Amygdala (tissue), 56 donors: ENCODE measurements around the gene TP53AIP1.

ENCODE experiments used
- DNase-seq, 56 donors: peaks; one replicate each; lab custom pipeline; 2025; lab: John Stamatoyannopoulos, UW

The TP53AIP1 gene, protein sequence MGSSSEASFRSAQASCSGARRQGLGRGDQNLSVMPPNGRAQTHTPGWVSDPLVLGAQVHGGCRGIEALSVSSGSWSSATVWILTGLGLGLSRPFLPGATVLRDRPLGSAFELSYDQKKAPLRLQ

GRCh38 chr11:128942817-128943427 is at the start of gene TP53AIP1:
Gene TP53AIP1, minus strand, starts transcription at chr11:128942871. Its CDS starts 5,053 bp downstream, at chr11:128937818.
- no peak for DNase-seq

DNA sequence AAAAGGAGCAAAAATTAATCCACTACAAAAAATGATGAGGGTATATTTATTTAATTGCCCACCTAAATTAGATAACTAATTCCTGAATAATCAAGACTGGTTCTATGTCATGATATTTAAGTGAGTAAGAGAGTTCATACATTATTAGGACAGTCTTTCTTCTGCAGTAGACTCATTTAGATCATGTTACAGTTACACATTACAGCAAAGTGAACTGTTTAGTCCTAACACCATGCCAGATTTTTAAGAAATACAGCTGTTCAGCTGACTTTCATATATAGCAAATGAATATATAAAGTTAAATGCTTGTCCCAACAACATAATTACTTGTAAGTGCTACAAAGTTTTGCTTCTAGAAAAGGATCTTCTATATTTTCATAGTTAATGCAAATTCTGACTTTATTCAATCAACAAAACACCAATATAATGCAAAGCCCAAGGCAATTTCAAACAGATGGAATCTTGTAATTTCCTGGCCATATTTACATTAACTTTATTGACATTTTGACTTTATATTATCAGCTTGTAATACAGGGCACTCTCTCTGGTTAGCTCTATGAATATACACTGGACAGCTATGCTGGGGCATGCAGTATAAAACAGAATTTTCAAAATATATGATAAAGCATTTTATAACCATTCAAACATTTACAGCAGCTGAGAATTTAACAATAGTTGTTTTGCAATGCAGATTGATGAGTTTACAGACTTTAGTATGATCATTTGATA is 45.7 kb upstream of the TP53AIP1 start:
- DNase-seq: no peak

DNA sequence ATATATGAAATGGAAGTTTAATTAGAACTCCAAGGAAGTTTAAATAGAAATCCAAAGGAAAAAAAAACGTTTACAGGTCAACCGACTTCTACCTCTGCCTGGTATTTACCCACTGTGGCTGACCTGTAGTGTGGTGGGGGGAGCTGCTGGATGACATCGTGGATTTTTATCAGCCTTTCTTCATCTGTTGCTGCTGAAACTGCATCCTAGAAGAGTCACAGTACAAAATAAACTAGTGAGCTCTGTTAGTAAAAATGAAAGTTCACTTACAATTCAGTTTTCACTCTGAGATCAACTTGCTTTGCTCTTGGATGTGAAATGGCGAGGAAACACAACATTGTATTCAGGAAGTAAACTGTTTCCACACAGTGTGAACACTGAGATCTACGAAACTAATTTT is 43.2 kb upstream of the TP53AIP1 start:
- DNase-seq: no peak

GRCh38 chr11:128983023-128983422 is 40.4 kb upstream of the TP53AIP1 start:
- no peak for DNase-seq

DNA sequence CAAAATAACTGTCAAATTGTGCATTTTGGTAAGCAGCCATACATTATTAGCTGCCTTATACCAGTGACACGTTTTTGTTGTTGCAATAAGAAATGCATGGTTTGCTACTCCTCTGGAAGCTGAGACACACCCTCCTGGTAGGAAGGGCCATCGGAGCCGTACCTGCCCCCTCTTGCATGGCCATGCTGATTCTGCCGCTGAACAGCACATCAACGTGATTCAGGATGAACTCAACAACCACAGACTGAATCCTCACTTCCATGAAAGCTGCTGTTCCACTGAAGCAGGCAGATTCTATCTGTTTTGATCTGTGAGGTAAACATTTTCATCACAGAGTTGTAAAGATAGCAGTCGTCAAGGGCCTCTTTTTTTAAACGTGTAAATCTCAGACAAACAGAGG is 38.6 kb upstream of the TP53AIP1 start:
- DNase-seq: no peak

GRCh38 chr11:128970598-128971190 is 28.0 kb upstream of the TP53AIP1 start:
- no peak for DNase-seq

DNA sequence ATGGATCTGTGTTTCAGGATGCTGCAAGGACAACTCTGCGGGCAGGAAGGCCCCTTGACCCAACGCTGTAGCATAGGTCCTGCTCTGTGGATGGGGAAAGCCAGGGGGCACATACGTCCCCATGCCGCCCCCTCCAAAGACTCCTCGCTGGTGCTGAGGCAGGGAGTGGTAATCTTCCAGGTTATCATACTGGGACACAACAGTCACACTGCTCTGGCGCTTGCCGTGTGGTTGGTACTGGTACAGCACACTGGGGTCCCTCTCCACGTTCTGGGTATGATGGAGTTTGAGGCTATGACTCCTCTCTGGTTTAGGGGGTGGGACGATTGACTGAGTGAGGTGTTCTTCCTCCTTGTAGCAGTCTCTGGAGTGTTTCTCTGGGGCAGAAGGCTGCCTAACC is 26.2 kb upstream of the TP53AIP1 start:
- DNase-seq: no peak

GRCh38 chr11:128967578-128967977 is 24.9 kb upstream of the TP53AIP1 start:
- no peak for DNase-seq

DNA sequence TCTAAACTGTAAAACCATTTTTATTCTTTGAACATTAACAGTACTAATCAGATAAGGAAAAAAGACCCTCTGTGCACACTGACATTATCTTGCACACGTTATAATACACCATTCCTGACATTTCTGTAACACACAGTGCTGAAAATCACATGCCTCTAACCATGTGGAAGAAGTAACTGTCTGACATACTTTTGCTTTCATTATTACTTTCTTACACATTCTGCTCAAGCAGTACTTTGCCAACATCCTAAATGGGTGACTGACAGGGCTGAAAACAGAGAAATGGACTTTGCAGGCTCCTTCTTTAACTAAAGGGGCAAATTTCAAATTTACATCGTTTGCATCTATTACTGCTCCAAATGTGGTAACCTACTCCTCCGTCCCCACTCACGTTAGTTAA is 22.8 kb upstream of the TP53AIP1 start:
- DNase-seq: no peak

- no peak for DNase-seq
These were observed 21.8 kb upstream of the TP53AIP1 start for GRCh38 chr11:128964463-128964930.

GRCh38 chr11:128963744-128964325 is 21.2 kb upstream of the TP53AIP1 start:
- DNase-seq: peak in 2 of 56 donors; percentile 15 to 36

GRCh38 chr11:128962896-128963295 is 20.2 kb upstream of the TP53AIP1 start:
- no peak for DNase-seq

- DNase-seq: no peak
These were observed 19.0 kb upstream of the TP53AIP1 start for GRCh38 chr11:128961645-128962044.

GRCh38 chr11:128957202-128957482 is 14.5 kb upstream of the TP53AIP1 start:
- DNase-seq: no peak

GRCh38 chr11:128956401-128957201 is 13.9 kb upstream of the TP53AIP1 start:
- peak in 9 of 56 donors; percentile 14 to 70 (median 37) for DNase-seq

- DNase-seq: no peak
These were observed 13.0 kb upstream of the TP53AIP1 start for GRCh38 chr11:128955636-128956035.

DNA sequence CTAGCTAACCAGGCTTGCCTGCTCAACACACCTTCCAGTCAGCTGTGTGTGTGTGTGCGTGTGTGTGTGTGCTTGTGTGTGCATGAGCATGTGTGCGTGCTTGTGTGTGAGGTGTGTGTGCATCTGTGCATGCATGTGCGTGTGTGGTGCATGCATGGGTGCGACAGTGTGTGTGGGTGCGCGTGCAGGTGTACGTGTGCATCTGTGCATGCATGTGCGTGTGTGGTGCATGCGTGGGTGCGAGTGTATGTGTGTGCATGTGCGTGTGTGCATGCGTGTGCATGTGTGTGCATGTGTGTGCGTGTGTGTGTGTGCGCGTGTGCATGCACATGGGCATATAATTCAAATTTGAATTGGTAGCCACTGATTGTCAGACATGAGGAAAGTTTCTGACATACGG is 10.5 kb upstream of the TP53AIP1 start:
- no peak for DNase-seq

- DNase-seq: no peak
These were observed 7.3 kb upstream of the TP53AIP1 start for GRCh38 chr11:128949791-128950454.

GRCh38 chr11:128948583-128948982 is 5.9 kb upstream of the TP53AIP1 start:
- no peak for DNase-seq

DNA sequence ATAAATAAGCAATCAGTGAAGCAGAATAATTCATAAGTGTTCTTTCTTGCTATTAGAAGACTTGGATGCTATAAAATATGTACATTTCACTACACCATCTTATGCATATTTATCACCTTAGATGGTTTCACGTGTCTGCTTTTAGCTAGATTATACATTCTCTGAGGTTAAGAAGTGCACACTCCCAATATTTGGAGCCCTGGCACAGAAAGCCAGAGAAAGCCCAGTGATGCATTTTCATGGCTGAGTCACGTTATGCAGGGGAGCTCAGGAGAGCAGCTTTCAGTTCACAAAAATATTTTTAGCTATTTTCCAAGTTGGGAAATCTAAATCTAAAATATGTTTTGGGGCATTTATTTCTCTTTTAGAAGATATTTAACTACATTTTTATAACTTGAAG is 5.1 kb upstream of the TP53AIP1 start:
- no peak for DNase-seq
